ENCODE results near the gene HAGH. TPM values are rescaled to one million over a fixed set of nuclear protein-coding genes. Genes with fewer than 3 reads are reported as not detected.

Gene HAGH
- total RNA-seq, 1 experiment from 2014 or later: 38.4 TPM

- Histone ChIP-seq H3K36me3 (ENCODE audit: insufficient read depth, low read length) (no peaks in the 10 kb centered on the region), H3K4me1 (ENCODE audit: low read length) (no peaks in the 10 kb centered on the region; the same call in 1 of the 2 replicates), H3K79me2 (ENCODE audit: low read length) (no peaks in the 10 kb centered on the region), H2AFZ (ENCODE audit: low read length) (no peak overlapping the region), H3K9me2 (replicated peaks; ENCODE audit: insufficient read depth, low read length) (no peaks in the 10 kb centered on the region), H3K9ac (ENCODE audit: low read length) (no peak overlapping the region), H3K4me2 (ENCODE audit: low read depth, low read length, poor library complexity, severe bottlenecking) (no peak overlapping the region), H3K27ac (ENCODE audit: low read length) (no peak overlapping the region), H4K20me1 (ENCODE audit: insufficient read depth, low read depth, low read length) (no peaks in the 10 kb centered on the region), H3K4me3 (ENCODE audit: low read length) (no peak overlapping the region), H3K27me3 (ENCODE audit: low read length) (no peaks in the 10 kb centered on the region), H3K9me3 (ENCODE audit: low read length) (no peaks in the 10 kb centered on the region)
- no peak for DNase-seq
Measured at GRCh38 chr16:1819611-1820010, 7.0 kb downstream of the HAGH start.

GRCh38 chr16:1818873-1819525 is 7.6 kb downstream of the HAGH start:
- no peak overlapping the region for H3K4me3 ChIP-seq (ENCODE audit: low read length)
- no peaks in the 10 kb centered on the region for H3K79me2 ChIP-seq (ENCODE audit: low read length)
- H3K9ac ChIP-seq (ENCODE audit: low read length): no peak overlapping the region
- H4K20me1 ChIP-seq (ENCODE audit: insufficient read depth, low read depth, low read length): no peaks in the 10 kb centered on the region
- no peaks in the 10 kb centered on the region; the same call in 1 of the 2 replicates for H3K4me1 ChIP-seq (ENCODE audit: low read length)
- no peak overlapping the region for H3K27ac ChIP-seq (ENCODE audit: low read length)
- no peaks in the 10 kb centered on the region for H3K9me3 ChIP-seq (ENCODE audit: low read length)
- DNase-seq: no peak
- no peaks in the 10 kb centered on the region for H3K9me2 ChIP-seq (replicated peaks; ENCODE audit: insufficient read depth, low read length)
- H2AFZ ChIP-seq (ENCODE audit: low read length): no peak overlapping the region
- H3K4me2 ChIP-seq (ENCODE audit: low read depth, low read length, poor library complexity, severe bottlenecking): no peak overlapping the region
- H3K36me3 ChIP-seq (ENCODE audit: insufficient read depth, low read length): no peaks in the 10 kb centered on the region
- no peaks in the 10 kb centered on the region for H3K27me3 ChIP-seq (ENCODE audit: low read length)

- no peak overlapping the region for H3K27ac ChIP-seq (ENCODE audit: low read length)
- no peak overlapping the region for H3K4me2 ChIP-seq (ENCODE audit: low read depth, low read length, poor library complexity, severe bottlenecking)
- H3K4me1 ChIP-seq (ENCODE audit: low read length): no peaks in the 10 kb centered on the region
- DNase-seq: no peak
- no peak overlapping the region for H3K9ac ChIP-seq (ENCODE audit: low read length)
- H4K20me1 ChIP-seq (ENCODE audit: insufficient read depth, low read depth, low read length): no peaks in the 10 kb centered on the region
- no peaks in the 10 kb centered on the region for H3K79me2 ChIP-seq (ENCODE audit: low read length)
- no peaks in the 10 kb centered on the region for H3K9me2 ChIP-seq (replicated peaks; ENCODE audit: insufficient read depth, low read length)
- H3K27me3 ChIP-seq (ENCODE audit: low read length): no peaks in the 10 kb centered on the region
- no peak overlapping the region for H3K4me3 ChIP-seq (ENCODE audit: low read length)
- H3K9me3 ChIP-seq (ENCODE audit: low read length): no peaks in the 10 kb centered on the region
- H2AFZ ChIP-seq (ENCODE audit: low read length): no peak overlapping the region
- no peaks in the 10 kb centered on the region; the same call in 1 of the 2 replicates for H3K36me3 ChIP-seq (ENCODE audit: insufficient read depth, low read length)
Measured at GRCh38 chr16:1818204-1818872, 8.3 kb downstream of the HAGH start.

GRCh38 chr16:1817716-1818115 is 8.9 kb downstream of the HAGH start:
- Histone ChIP-seq H3K27me3 (ENCODE audit: low read length) (no peaks in the 10 kb centered on the region), H3K4me2 (ENCODE audit: low read depth, low read length, poor library complexity, severe bottlenecking) (no peak overlapping the region), H3K36me3 (ENCODE audit: insufficient read depth, low read length) (no peaks in the 10 kb centered on the region; the same call in 1 of the 2 replicates), H3K9me3 (ENCODE audit: low read length) (no peaks in the 10 kb centered on the region), H3K79me2 (ENCODE audit: low read length) (no peaks in the 10 kb centered on the region), H3K4me3 (ENCODE audit: low read length) (no peak overlapping the region), H3K9ac (ENCODE audit: low read length) (no peak overlapping the region), H3K4me1 (ENCODE audit: low read length) (no peaks in the 10 kb centered on the region), H2AFZ (ENCODE audit: low read length) (no peak overlapping the region), H3K9me2 (replicated peaks; ENCODE audit: insufficient read depth, low read length) (no peaks in the 10 kb centered on the region), H3K27ac (ENCODE audit: low read length) (no peak overlapping the region), H4K20me1 (ENCODE audit: insufficient read depth, low read depth, low read length) (no peaks in the 10 kb centered on the region)
- DNase-seq: no peak

- H3K4me1 ChIP-seq (ENCODE audit: low read length): no peaks in the 10 kb centered on the region
- H2AFZ ChIP-seq (ENCODE audit: low read length): no peak overlapping the region
- H3K9me3 ChIP-seq (ENCODE audit: low read length): no peaks in the 10 kb centered on the region
- no peak for DNase-seq
- no peak overlapping the region for H3K4me2 ChIP-seq (ENCODE audit: low read depth, low read length, poor library complexity, severe bottlenecking)
- no peak overlapping the region for H3K9ac ChIP-seq (ENCODE audit: low read length)
- no peaks in the 10 kb centered on the region for H3K9me2 ChIP-seq (replicated peaks; ENCODE audit: insufficient read depth, low read length)
- no peaks in the 10 kb centered on the region for H4K20me1 ChIP-seq (ENCODE audit: insufficient read depth, low read depth, low read length)
- H3K79me2 ChIP-seq (ENCODE audit: low read length): no peaks in the 10 kb centered on the region
- H3K27ac ChIP-seq (ENCODE audit: low read length): no peak overlapping the region
- no peaks in the 10 kb centered on the region; the same call in 1 of the 2 replicates for H3K36me3 ChIP-seq (ENCODE audit: insufficient read depth, low read length)
- no peak overlapping the region for H3K4me3 ChIP-seq (ENCODE audit: low read length)
- H3K27me3 ChIP-seq (ENCODE audit: low read length): no peaks in the 10 kb centered on the region
Measured at GRCh38 chr16:1817276-1817589, 9.4 kb downstream of the HAGH start.

GRCh38 chr16:1816396-1817275 is 10.0 kb downstream of the HAGH start:
- H3K9me3 ChIP-seq (ENCODE audit: low read length): no peaks in the 10 kb centered on the region
- H3K27me3 ChIP-seq (ENCODE audit: low read length): no peaks in the 10 kb centered on the region
- no peak overlapping the region for H3K4me3 ChIP-seq (ENCODE audit: low read length)
- H3K9me2 ChIP-seq (replicated peaks; ENCODE audit: insufficient read depth, low read length): no peaks in the 10 kb centered on the region
- H3K4me1 ChIP-seq (ENCODE audit: low read length): no peaks in the 10 kb centered on the region
- DNase-seq: no peak
- no peaks in the 10 kb centered on the region for H4K20me1 ChIP-seq (ENCODE audit: insufficient read depth, low read depth, low read length)
- H3K79me2 ChIP-seq (ENCODE audit: low read length): no peaks in the 10 kb centered on the region
- H3K36me3 ChIP-seq (ENCODE audit: insufficient read depth, low read length): no peaks in the 10 kb centered on the region; the same call in 1 of the 2 replicates
- H3K9ac ChIP-seq (ENCODE audit: low read length): no peak overlapping the region
- no peak overlapping the region for H3K4me2 ChIP-seq (ENCODE audit: low read depth, low read length, poor library complexity, severe bottlenecking)
- H3K27ac ChIP-seq (ENCODE audit: low read length): no peak overlapping the region
- H2AFZ ChIP-seq (ENCODE audit: low read length): no peak overlapping the region

- no peak overlapping the region for H3K4me2 ChIP-seq (ENCODE audit: low read depth, low read length, poor library complexity, severe bottlenecking)
- H3K9ac ChIP-seq (ENCODE audit: low read length): no peak overlapping the region
- H3K79me2 ChIP-seq (ENCODE audit: low read length): no peaks in the 10 kb centered on the region
- H3K27ac ChIP-seq (ENCODE audit: low read length): no peak overlapping the region
- no peak for DNase-seq
- H3K4me1 ChIP-seq (ENCODE audit: low read length): no peaks in the 10 kb centered on the region
- no peaks in the 10 kb centered on the region for H3K9me2 ChIP-seq (replicated peaks; ENCODE audit: insufficient read depth, low read length)
- no peaks in the 10 kb centered on the region for H4K20me1 ChIP-seq (ENCODE audit: insufficient read depth, low read depth, low read length)
- H3K27me3 ChIP-seq (ENCODE audit: low read length): no peaks in the 10 kb centered on the region
- no peak overlapping the region for H2AFZ ChIP-seq (ENCODE audit: low read length)
- H3K36me3 ChIP-seq (ENCODE audit: insufficient read depth, low read length): no peaks in the 10 kb centered on the region; the same call in 1 of the 2 replicates
- H3K4me3 ChIP-seq (ENCODE audit: low read length): no peak overlapping the region
- H3K9me3 ChIP-seq (ENCODE audit: low read length): no peaks in the 10 kb centered on the region
Measured at GRCh38 chr16:1815461-1815860, 11.2 kb downstream of the HAGH start.

GRCh38 chr16:1812732-1813163 is 13.9 kb downstream of the HAGH start:
- no peaks in the 10 kb centered on the region for H3K4me1 ChIP-seq (ENCODE audit: low read length)
- no peak overlapping the region for H3K4me3 ChIP-seq (ENCODE audit: low read length)
- DNase-seq: peak; percentile 67
- H3K27me3 ChIP-seq (ENCODE audit: low read length): no peaks in the 10 kb centered on the region
- no peaks in the 10 kb centered on the region for H4K20me1 ChIP-seq (ENCODE audit: insufficient read depth, low read depth, low read length)
- H3K9me3 ChIP-seq (ENCODE audit: low read length): no peaks in the 10 kb centered on the region
- H3K9ac ChIP-seq (ENCODE audit: low read length): no peak overlapping the region
- no peaks in the 10 kb centered on the region for H3K9me2 ChIP-seq (replicated peaks; ENCODE audit: insufficient read depth, low read length)
- H3K27ac ChIP-seq (ENCODE audit: low read length): no peak overlapping the region
- H3K4me2 ChIP-seq (ENCODE audit: low read depth, low read length, poor library complexity, severe bottlenecking): no peak overlapping the region
- H3K79me2 ChIP-seq (ENCODE audit: low read length): no peaks in the 10 kb centered on the region
- no peaks in the 10 kb centered on the region; the same call in 1 of the 2 replicates for H3K36me3 ChIP-seq (ENCODE audit: insufficient read depth, low read length)
- no peak overlapping the region for H2AFZ ChIP-seq (ENCODE audit: low read length)
